HEK293 (cell line): Measurements from ENCODE around the gene JPH4.
"Not testable (repeated sequence)": the region's sequence is repeated elsewhere in the genome, so short reads cannot be mapped to it uniquely, and the experiment has no call there.

ENCODE experiments used
- CTCF ChIA-PET: fragments of 350-600 bp; formaldehyde crosslinking; extraction: SDS; loops from one replicate; lab custom pipeline; 2021; ENCODE audit warnings: antibody characterized with exemption; lab: Yijun Ruan, JAX
- POLR2A ChIA-PET: fragments of 300-600 bp; formaldehyde crosslinking; extraction: SDS; loops from one replicate; lab custom pipeline; 2020; ENCODE audit warnings: antibody characterized with exemption, inconsistent platforms; lab: Yijun Ruan, JAX
- H3K27ac ChIP-seq: fragments of 200-500 bp; sonication (Bioruptor generic); 2 replicates; pipeline ENCODE4 v1.5.1; 2014; ENCODE audit warnings: low read depth, low read length, control low read depth, inconsistent platforms; ENCODE audit errors: extremely low read depth
- H3K36me3 ChIP-seq, 2 experiments: fragments of 200-500 bp in 1 of 2; sonication (Bioruptor generic) in 1 of 2; 1 replicate in 1 of 2; 2 replicates in 1 of 2; pipeline ENCODE4 v1.5.1; 2014 to 2017; ENCODE audit warnings: inconsistent platforms in 2 of 2, low read length in 2 of 2; ENCODE audit not compliant: control insufficient read depth in 2 of 2, insufficient read depth in 1 of 2
- H3K4me1 ChIP-seq: fragments of 200-500 bp; sonication (Bioruptor generic); 2 replicates; pipeline ENCODE4 v1.5.1; 2014; ENCODE audit warnings: mild to moderate bottlenecking, low read length, inconsistent platforms; ENCODE audit not compliant: control insufficient read depth, insufficient read depth
- H3K4me3 ChIP-seq: 2 replicates; pipeline ENCODE4 v1.5.1; 2011; ENCODE audit warnings: low read depth, mild to moderate bottlenecking, control low read depth, low read length, moderate library complexity
- H3K9me3 ChIP-seq: fragments of 200-500 bp; sonication (Bioruptor generic); 2 replicates; pipeline ENCODE4 v1.5.1; 2014; ENCODE audit warnings: low read depth, low read length, inconsistent platforms; ENCODE audit not compliant: control insufficient read depth, insufficient read depth
- GFI1B ChIP-seq: fragments of 450-650 bp; formaldehyde crosslinking; IDR thresholded peaks from 2 replicates; pipeline ENCODE4 v1.5.1; 2016; ENCODE audit warnings: missing biosample characterization, missing genetic modification characterization
- GLIS1 ChIP-seq: fragments of 450-650 bp; formaldehyde crosslinking; IDR thresholded peaks from 2 replicates; pipeline ENCODE4 v1.5.1; 2016; ENCODE audit warnings: missing biosample characterization, missing genetic modification characterization
- SALL2 ChIP-seq: fragments of 450-650 bp; formaldehyde crosslinking; IDR thresholded peaks from 2 replicates; pipeline ENCODE4 v1.5.0; 2017; ENCODE audit warnings: missing biosample characterization, mild to moderate bottlenecking, missing genetic modification characterization, borderline replicate concordance
- SP2 ChIP-seq: fragments of 450-650 bp; formaldehyde crosslinking; IDR thresholded peaks from 2 replicates; pipeline ENCODE4 v1.5.1; 2016; ENCODE audit warnings: missing biosample characterization, missing genetic modification characterization
- ZEB2 ChIP-seq: fragments of 450-650 bp; formaldehyde crosslinking; IDR thresholded peaks from 2 replicates; pipeline ENCODE4 v1.5.1; 2016; ENCODE audit warnings: missing biosample characterization, missing genetic modification characterization
- ZNF157 ChIP-seq: fragments of 450-650 bp; formaldehyde crosslinking; IDR thresholded peaks from 2 replicates; pipeline ENCODE4 v1.5.1; 2016; ENCODE audit warnings: missing biosample characterization, missing genetic modification characterization
- ZNF174 ChIP-seq: fragments of 450-650 bp; formaldehyde crosslinking; IDR thresholded peaks from 2 replicates; pipeline ENCODE4 v1.5.0; 2017; ENCODE audit warnings: missing biosample characterization, mild to moderate bottlenecking, missing genetic modification characterization
- ZNF211 ChIP-seq: fragments of 450-650 bp; formaldehyde crosslinking; IDR thresholded peaks from 2 replicates; pipeline ENCODE4 v1.5.1; 2016; ENCODE audit warnings: low read depth, missing biosample characterization, missing genetic modification characterization
- ZNF223 ChIP-seq: fragments of 450-650 bp; formaldehyde crosslinking; IDR thresholded peaks from 2 replicates; pipeline ENCODE4 v1.5.1; 2016; ENCODE audit warnings: missing biosample characterization, missing genetic modification characterization
- ZNF248 ChIP-seq: fragments of 450-650 bp; formaldehyde crosslinking; IDR thresholded peaks from 2 replicates; pipeline ENCODE4 v1.5.1; 2017; ENCODE audit warnings: missing biosample characterization, missing genetic modification characterization
- ZNF626 ChIP-seq: fragments of 450-650 bp; sonication (Bioruptor Pico); formaldehyde crosslinking; IDR thresholded peaks from 2 replicates; pipeline ENCODE4 v1.5.1; 2018; ENCODE audit warnings: missing biosample characterization, missing genetic modification characterization, inconsistent platforms
- ZNF654 ChIP-seq: fragments of 450-650 bp; formaldehyde crosslinking; IDR thresholded peaks from 2 replicates; pipeline ENCODE4 v1.5.1; 2016; ENCODE audit warnings: low read depth, missing biosample characterization, missing genetic modification characterization
- ZNF677 ChIP-seq: fragments of 450-650 bp; IDR thresholded peaks from 2 replicates; pipeline ENCODE4 v1.5.0; 2018; ENCODE audit warnings: missing biosample characterization, mild to moderate bottlenecking, missing genetic modification characterization, moderate library complexity
- ZNF747 ChIP-seq: fragments of 450-650 bp; formaldehyde crosslinking; IDR thresholded peaks from 2 replicates; pipeline ENCODE4 v1.5.1; 2016; ENCODE audit warnings: missing biosample characterization, missing genetic modification characterization
- ZSCAN23 ChIP-seq: fragments of 450-650 bp; formaldehyde crosslinking; IDR thresholded peaks from 2 replicates; pipeline ENCODE4 v1.5.1; 2016; ENCODE audit warnings: missing biosample characterization, missing genetic modification characterization
- TF ChIP-seq, protein P1 (sequence below): fragments of 450-650 bp; formaldehyde crosslinking; IDR thresholded peaks from 2 replicates; pipeline ENCODE4 v1.5.1; 2017; ENCODE audit warnings: missing biosample characterization, missing genetic modification characterization

The JPH4 gene

DNA sequence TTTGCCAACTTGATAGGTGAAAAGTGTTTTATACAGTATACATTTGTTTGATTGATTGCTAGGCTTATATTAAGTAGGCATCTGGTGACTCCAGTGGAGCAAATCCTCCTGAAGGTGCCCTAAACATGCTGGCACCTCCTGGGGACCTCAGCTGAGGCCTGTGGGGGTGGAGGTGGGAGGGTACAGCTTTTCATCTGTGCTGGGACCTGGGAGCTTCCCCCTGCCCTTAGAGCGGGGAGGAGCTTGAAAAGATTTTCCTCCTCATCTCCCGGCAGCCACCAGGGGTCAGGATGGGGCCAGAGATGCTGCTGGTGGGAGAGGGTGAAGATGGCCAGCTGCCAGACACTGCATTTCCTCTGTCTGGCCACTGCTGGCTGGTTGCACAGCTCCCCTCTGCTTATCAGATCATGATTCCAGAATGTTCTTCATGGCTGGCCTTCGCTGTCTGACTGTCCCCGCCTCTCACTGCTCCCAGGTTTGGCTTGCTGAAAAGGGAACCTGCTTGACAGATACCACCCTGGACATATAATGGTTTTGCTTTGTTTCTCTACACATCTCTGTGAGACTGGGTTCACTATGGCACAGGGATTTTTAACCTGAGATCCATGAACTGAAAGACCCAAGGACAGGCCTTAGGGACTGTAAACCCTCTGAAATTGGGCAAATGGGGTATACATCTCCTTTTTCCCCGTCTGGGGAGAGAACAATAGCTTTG, 10.5 kb upstream of the JPH4 start (continued):
- peak; percentile 70 for TF ChIP-seq ZNF654 (tag by site-specific recombination)
- 0 out of 2 replicates have a peak, but pooled peaks have one; percentile 16 for TF ChIP-seq ZEB2 (tag by site-specific recombination)
- TF ChIP-seq ZNF174, result no peak
- TF ChIP-seq ZNF747 (tag by site-specific recombination), result no peak
- TF ChIP-seq ZNF626, result no peak
- TF ChIP-seq SALL2 (tag by site-specific recombination), result no peak
- no peak for TF ChIP-seq ZNF248 (tag by site-specific recombination)
- no peak for TF ChIP-seq ZSCAN23 (tag by site-specific recombination)
- TF ChIP-seq ZNF157 (tag by site-specific recombination), result no peak
- TF ChIP-seq ZNF677 (tag by site-specific recombination), result no peak
- no peak for TF ChIP-seq GFI1B (tag by site-specific recombination)
- no peak for TF ChIP-seq ZNF223
- no peak for TF ChIP-seq ZNF211 (tag by site-specific recombination)
- peak; percentile 75 for TF ChIP-seq GLIS1 (tag by site-specific recombination)
- TF ChIP-seq SP2 (tag by site-specific recombination), result no peak
- TF ChIP-seq, protein P1, sequence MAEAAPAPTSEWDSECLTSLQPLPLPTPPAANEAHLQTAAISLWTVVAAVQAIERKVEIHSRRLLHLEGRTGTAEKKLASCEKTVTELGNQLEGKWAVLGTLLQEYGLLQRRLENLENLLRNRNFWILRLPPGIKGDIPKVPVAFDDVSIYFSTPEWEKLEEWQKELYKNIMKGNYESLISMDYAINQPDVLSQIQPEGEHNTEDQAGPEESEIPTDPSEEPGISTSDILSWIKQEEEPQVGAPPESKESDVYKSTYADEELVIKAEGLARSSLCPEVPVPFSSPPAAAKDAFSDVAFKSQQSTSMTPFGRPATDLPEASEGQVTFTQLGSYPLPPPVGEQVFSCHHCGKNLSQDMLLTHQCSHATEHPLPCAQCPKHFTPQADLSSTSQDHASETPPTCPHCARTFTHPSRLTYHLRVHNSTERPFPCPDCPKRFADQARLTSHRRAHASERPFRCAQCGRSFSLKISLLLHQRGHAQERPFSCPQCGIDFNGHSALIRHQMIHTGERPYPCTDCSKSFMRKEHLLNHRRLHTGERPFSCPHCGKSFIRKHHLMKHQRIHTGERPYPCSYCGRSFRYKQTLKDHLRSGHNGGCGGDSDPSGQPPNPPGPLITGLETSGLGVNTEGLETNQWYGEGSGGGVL (tag by site-specific recombination), result 0 out of 2 replicates have a peak, but pooled peaks have one; percentile 5

DNA sequence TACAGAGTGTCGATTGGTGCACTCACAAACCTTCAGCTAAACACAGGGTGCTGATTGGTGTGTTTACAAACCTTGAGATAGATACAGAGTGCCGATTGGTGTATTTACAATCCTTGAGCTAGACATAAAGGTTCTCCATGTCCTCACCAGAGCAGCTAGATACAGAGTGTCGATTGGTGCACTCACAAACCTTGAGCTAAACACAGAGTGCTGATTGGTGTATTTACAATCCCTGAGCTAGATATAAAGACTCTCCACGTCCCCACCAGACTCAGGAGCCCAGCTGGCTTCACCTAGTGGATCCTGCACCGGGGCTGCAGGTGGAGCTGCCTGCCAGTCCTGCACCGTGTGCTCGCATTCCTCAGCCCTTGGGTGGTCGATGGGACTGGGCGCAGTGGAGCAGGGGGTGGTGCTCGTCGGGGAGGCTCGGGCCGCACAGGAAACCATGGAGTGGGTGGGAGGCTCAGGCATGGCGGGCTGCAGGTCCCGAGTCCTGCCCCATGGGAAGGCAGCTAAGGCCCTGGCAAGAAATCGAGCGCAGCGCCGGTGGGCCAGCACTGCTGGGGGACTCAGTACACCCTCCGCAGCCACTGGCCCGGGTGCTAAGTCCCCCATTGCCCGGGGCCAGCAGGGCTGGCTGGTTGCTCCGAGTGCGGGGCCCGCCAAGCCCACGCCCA, 6.1 kb upstream of the JPH4 start:
- POLR2A ChIA-PET, CTCF ChIA-PET, H3K36me3 ChIP-seq, H3K4me3 ChIP-seq, H3K4me1 ChIP-seq, H3K27ac ChIP-seq, H3K9me3 ChIP-seq: not testable (repeated sequence)

DNA sequence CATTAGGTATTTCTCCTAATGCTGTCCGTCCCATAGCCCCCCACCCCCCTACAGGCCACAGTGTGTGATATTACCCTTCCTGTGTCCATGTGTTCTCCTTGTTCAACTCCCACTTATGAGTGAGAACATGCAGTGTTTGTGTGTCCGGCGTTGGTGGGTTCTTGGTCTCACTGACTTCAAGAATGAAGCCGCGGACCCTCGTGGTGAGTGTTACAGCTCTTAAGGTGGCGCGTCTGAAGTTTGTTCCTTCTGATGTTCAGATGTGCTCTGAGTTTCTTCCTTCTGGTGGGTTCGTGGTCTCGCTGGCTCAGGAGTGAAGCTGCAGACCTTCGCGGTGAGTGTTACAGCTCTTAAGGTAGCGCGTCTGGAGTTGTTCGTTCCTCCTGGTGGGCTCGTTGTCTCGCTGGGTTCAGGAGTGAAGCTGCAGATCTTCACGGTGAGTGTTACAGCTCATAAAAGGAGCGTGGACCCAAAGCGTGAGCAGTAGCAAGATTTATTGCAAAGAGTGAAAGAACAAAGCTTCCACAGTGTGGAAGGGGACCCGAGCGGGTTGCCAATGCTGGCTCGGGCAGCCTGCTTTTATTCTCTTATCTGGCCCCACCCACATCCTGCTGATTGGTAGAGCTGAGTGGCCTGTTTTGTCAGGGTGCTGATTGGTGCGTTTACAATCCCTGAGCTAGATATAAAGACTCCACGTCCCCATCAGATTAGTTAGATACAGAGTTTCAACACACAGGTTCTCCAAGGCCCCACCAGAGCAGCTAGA, 5.4 kb upstream of the JPH4 start:
- H3K4me3 ChIP-seq, POLR2A ChIA-PET: not testable (repeated sequence)
- CTCF ChIA-PET, result interaction anchor here (0.6 kb wide), 1 partner anchor 464 kb away, joined by 3 read pairs; no protein-coding TSS in a partner anchor

More for the DNA sequence above, 5.4 kb upstream of the JPH4 start:
- not testable (repeated sequence) for H3K4me1 ChIP-seq, H3K9me3 ChIP-seq, H3K27ac ChIP-seq, H3K36me3 ChIP-seq
